Measurements from ENCODE around the gene ST3GAL2. TPM values are rescaled to one million over a fixed set of nuclear protein-coding genes. Genes with fewer than 3 reads are reported as not detected.

Gene ST3GAL2
- 23.3 and 28.6 TPM in 2 replicates for total RNA-seq

- H3K4me3 ChIP-seq (ENCODE audit: low read depth, low read length): peak within 1 kb of the TSS; percentile 70
- DNase-seq (ENCODE audit: low read depth): no peak
- TF ChIP-seq CTCF (conservative IDR thresholded peaks at IDR 0.05; ENCODE audit: low read depth, low read length): peak; percentile 6
Observed at GRCh38 chr16:70438969-70439862, at the start of gene ST3GAL2. Gene ST3GAL2, minus strand, starts transcription at chr16:70439100. Its CDS starts 40,570 bp downstream, at chr16:70398530.

- no peak overlapping the region for H3K4me3 ChIP-seq (ENCODE audit: low read depth, low read length)
- no peak for DNase-seq (ENCODE audit: low read depth)
- TF ChIP-seq CTCF (conservative IDR thresholded peaks at IDR 0.05; ENCODE audit: low read depth, low read length): no peak
Observed at GRCh38 chr16:70484867-70485266, 46.0 kb upstream of the ST3GAL2 start.

- no peak overlapping the region for H3K4me3 ChIP-seq (ENCODE audit: low read depth, low read length)
- no peak for DNase-seq (ENCODE audit: low read depth)
- TF ChIP-seq CTCF (conservative IDR thresholded peaks at IDR 0.05; ENCODE audit: low read depth, low read length): no peak
Observed at GRCh38 chr16:70483426-70483825, 44.5 kb upstream of the ST3GAL2 start.

- no peak for DNase-seq (ENCODE audit: low read depth)
- TF ChIP-seq CTCF (conservative IDR thresholded peaks at IDR 0.05; ENCODE audit: low read depth, low read length): no peak
- H3K4me3 ChIP-seq (ENCODE audit: low read depth, low read length): no peak overlapping the region
Observed at GRCh38 chr16:70482624-70483023, 43.7 kb upstream of the ST3GAL2 start.

GRCh38 chr16:70481929-70482536 is 43.1 kb upstream of the ST3GAL2 start:
- DNase-seq (ENCODE audit: low read depth): peak; percentile 27
- no peak for TF ChIP-seq CTCF (conservative IDR thresholded peaks at IDR 0.05; ENCODE audit: low read depth, low read length)
- no peak overlapping the region for H3K4me3 ChIP-seq (ENCODE audit: low read depth, low read length)

- no peak for TF ChIP-seq CTCF (conservative IDR thresholded peaks at IDR 0.05; ENCODE audit: low read depth, low read length)
- no peak overlapping the region for H3K4me3 ChIP-seq (ENCODE audit: low read depth, low read length)
- DNase-seq (ENCODE audit: low read depth): no peak
Observed at GRCh38 chr16:70480127-70481105, 41.5 kb upstream of the ST3GAL2 start.
